GM13976 (cell line): ENCODE results near the gene PRKAR1A.

ENCODE experiments used
- DNase-seq: peaks from one replicate; pipeline ENCODE4 v3.0.0; 2012; ENCODE audit warnings: low spot score
- in situ Hi-C: fragments of 300-500 bp; cut with MboI; formaldehyde crosslinking; loops from one replicate; pipeline ENCODE4 v1.12.0; 2022; ENCODE audit warnings: low sequenced_read_pairs, mixed read lengths, inconsistent platforms; ENCODE audit not compliant: unreplicated experiment
- TF ChIP-seq, protein P1 (sequence below): IDR thresholded peaks from 2 replicates; pipeline ENCODE4 v1.5.1; 2012; ENCODE audit warnings: borderline replicate concordance, mild to moderate bottlenecking; ENCODE audit not compliant: insufficient read depth; ENCODE audit errors: extremely low read depth, missing control alignments, control extremely low read depth

PRKAR1A gene

DNA sequence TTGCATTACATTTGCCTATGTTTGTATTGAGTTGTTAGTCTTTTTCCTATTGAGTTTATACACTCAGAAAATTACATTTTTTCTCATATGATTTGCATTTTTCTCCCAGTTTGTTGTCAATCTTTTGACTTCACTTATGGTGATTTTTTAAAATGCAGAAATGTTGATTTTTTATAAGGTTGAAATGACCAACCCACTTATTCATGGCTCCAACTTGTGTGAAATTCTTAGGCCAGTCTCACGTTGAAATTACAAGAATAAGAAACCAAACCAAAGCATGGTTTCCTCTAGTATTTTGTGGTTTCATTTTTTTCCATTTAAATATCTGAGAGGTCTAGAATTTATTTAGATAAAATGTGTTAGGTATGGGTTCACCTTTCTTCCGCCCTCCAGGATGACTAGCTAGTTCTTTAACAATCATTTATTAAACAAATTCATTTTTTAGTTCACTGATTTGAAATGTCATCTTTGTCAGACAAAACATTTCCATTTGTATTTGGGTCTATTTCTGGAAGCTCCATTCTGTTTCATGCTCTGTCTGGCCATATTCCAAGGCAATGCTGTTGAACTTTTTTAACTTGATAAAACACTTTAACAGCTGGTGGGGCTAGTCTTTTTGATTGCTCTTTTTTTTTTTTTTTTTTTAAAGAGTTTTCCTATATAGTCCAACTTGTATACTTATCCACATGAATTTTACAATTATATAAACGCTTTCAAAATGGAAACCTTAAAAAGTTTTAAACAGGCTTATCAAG, 48.9 kb downstream of the PRKAR1A start:
- no peak for DNase-seq
- in situ Hi-C loops, result no loop called here
- TF ChIP-seq, protein P1, sequence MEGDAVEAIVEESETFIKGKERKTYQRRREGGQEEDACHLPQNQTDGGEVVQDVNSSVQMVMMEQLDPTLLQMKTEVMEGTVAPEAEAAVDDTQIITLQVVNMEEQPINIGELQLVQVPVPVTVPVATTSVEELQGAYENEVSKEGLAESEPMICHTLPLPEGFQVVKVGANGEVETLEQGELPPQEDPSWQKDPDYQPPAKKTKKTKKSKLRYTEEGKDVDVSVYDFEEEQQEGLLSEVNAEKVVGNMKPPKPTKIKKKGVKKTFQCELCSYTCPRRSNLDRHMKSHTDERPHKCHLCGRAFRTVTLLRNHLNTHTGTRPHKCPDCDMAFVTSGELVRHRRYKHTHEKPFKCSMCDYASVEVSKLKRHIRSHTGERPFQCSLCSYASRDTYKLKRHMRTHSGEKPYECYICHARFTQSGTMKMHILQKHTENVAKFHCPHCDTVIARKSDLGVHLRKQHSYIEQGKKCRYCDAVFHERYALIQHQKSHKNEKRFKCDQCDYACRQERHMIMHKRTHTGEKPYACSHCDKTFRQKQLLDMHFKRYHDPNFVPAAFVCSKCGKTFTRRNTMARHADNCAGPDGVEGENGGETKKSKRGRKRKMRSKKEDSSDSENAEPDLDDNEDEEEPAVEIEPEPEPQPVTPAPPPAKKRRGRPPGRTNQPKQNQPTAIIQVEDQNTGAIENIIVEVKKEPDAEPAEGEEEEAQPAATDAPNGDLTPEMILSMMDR, result no peak

DNA sequence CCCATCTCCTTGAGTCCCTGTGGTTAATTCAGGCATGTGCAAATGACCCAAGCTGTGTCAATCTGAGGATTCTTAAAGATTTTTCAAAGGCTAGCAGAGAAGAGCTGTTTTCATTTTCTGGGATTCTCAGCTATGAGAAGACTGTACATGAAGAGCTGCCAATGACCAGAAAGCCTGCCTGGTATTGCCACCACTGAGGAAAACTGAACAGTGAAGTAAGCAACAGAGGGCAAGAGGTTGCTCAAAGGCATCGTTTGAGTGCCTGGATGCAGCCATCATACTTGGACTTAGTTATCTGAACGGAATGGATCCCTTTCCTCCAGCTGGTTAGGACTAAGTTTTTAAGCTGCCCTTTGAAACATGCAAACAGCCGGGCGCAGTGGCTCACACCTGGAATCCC, 50.5 kb downstream of the PRKAR1A start:
- TF ChIP-seq, protein P1, result no peak
- in situ Hi-C loops, result no loop called here
- no peak for DNase-seq

DNA sequence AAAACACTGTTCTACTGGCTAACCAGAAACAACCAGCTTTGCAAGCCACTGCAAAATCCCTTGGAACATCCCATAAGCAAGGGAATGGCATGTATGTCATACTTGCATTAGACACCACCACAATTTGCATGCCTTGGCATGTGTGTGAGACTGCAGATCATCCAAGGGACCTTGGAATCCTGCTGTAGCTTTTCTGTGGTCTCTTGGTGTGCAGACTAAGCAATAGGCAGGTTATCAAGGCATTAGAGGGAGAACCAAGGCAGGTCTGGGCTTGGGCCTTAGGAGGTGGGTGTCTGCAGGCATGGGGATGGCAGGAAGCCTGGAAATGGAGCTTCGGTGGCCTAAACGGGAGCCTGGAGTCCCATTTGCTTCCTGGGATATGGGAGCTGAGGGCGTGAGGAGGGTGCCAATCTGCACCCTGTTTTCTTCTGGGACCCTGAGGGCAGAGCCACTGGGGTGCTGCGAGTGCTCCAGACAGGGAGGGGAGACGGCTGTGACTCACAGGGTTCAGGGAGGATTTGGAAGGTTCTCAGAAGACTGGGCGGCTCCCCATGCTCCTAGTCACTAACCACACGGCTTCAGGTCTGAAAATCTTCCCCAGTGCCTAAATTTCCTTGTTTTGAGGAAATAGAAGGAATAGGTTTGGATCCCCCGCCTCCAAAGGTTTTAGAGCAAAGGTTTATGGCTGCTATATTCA, 52.3 kb downstream of the PRKAR1A start:
- in situ Hi-C loops, result no loop called here
- TF ChIP-seq, protein P1, result no peak
- DNase-seq, result no peak

- TF ChIP-seq, protein P1, result no peak
- no peak for DNase-seq
- in situ Hi-C loops, result no loop called here
Observed at GRCh38 chr17:68565661-68566441, 53.6 kb downstream of the PRKAR1A start.

DNA sequence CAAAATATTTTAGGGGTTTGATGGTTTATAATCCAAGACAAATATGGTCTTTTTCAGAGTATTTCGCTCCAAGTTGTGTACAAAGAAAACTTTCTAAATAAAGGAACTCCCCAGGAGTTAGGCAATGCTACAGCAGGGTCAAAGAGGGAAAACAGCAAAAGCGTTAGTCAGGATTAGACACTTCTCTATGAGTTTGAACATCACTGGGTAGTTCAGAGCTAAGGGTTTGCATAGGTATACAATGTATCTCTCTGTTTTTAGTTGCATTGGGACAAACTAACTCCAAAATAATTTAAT, 54.2 kb downstream of the PRKAR1A start:
- no peak for DNase-seq
- in situ Hi-C loops, result no loop called here
- TF ChIP-seq, protein P1, result no peak

DNA sequence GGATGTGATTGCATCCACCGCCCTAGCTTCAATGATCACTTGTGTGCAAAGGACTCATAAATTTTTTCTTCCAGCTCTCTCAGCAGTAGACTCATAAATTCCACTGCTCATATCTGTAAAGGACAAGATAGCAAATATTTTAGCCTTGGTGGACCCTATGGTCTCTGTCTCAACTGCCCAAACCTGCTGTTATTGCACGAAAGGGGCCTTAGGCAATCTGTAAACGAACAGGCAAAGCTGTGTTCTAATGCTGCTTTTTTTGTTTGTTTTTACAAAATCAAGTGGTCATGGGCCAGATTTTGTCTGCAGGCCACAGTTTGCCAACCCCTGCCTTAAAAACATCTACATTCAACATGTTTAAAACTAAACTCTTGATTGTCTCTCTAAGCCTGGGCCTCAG, 54.8 kb downstream of the PRKAR1A start:
- in situ Hi-C loops, result no loop called here
- TF ChIP-seq, protein P1, result no peak
- no peak for DNase-seq
